Measurements from ENCODE around the gene ATAD3A.

GRCh38 chr1:1529936-1530335 lies 18.0 kb downstream of the ATAD3A start:
- TF ChIP-seq CTCF (IDR thresholded peaks at IDR 0.05; ENCODE audit: low read depth, low read length) (no peak), EZH2phosphoT487 (IDR thresholded peaks at IDR 0.05; ENCODE audit: low read depth) (no peak)
